DOHH2 (cell line): ENCODE measurements around the gene SLC38A4.

ENCODE experiments used
- H3F3A ChIP-seq: fragments of 200-600 bp; sonication (generic), shearing (Covaris generic); 2 replicates; pipeline ENCODE4 v1.6.0; 2016; ENCODE audit warnings: antibody characterized with exemption, mild to moderate bottlenecking; ENCODE audit not compliant: control insufficient read depth, insufficient read depth
- H3K27ac ChIP-seq: fragments of 200-600 bp; sonication (generic); 2 replicates; pipeline ENCODE4 v1.5.1; 2014; ENCODE audit warnings: low read depth, mild to moderate bottlenecking, low read length, moderate library complexity
- H3K27me3 ChIP-seq: fragments of 200-600 bp; sonication (generic); 2 replicates; pipeline ENCODE4 v1.6.1; 2014; ENCODE audit warnings: mild to moderate bottlenecking, low read length, mixed read lengths; ENCODE audit not compliant: control insufficient read depth
- H3K36me3 ChIP-seq: fragments of 200-600 bp; sonication (generic); 2 replicates; pipeline ENCODE4 v1.6.1; 2014; ENCODE audit warnings: mild to moderate bottlenecking, low read length, moderate library complexity, mixed read lengths; ENCODE audit not compliant: control insufficient read depth
- H3K4me1 ChIP-seq: fragments of 200-600 bp; sonication (generic); 2 replicates; pipeline ENCODE4 v1.6.1; 2014; ENCODE audit warnings: mild to moderate bottlenecking, low read length, mixed read lengths; ENCODE audit not compliant: control insufficient read depth
- H3K4me2 ChIP-seq: fragments of 200-600 bp; sonication (generic); 2 replicates; pipeline ENCODE4 v1.6.0; 2014; ENCODE audit warnings: mild to moderate bottlenecking, low read length, moderate library complexity
- H3K4me3 ChIP-seq: fragments of 200-600 bp; sonication (generic); 2 replicates; pipeline ENCODE4 v1.5.1; 2014; ENCODE audit warnings: mild to moderate bottlenecking, low read length, mixed read lengths
- H3K79me2 ChIP-seq: fragments of 200-600 bp; sonication (generic); 2 replicates; pipeline ENCODE4 v1.6.1; 2014; ENCODE audit warnings: mild to moderate bottlenecking, low read length, mixed read lengths; ENCODE audit not compliant: control insufficient read depth
- H3K9me2 ChIP-seq: fragments of 200-600 bp; sonication (generic); replicated peaks from 2 replicates; pipeline ENCODE4 v1.6.1; 2014; ENCODE audit warnings: mild to moderate bottlenecking, low read length, mixed read lengths; ENCODE audit not compliant: control insufficient read depth
- H3K9me3 ChIP-seq: fragments of 200-600 bp; sonication (generic); 2 replicates; pipeline ENCODE4 v1.6.1; 2014; ENCODE audit warnings: antibody characterized with exemption, low read length, mixed read lengths; ENCODE audit not compliant: control insufficient read depth, insufficient read depth
- H4K20me1 ChIP-seq: fragments of 200-600 bp; sonication (generic); 2 replicates; pipeline ENCODE4 v1.6.0; 2014; ENCODE audit warnings: low read depth, mild to moderate bottlenecking, antibody characterized with exemption, low read length, moderate library complexity; ENCODE audit not compliant: control insufficient read depth, insufficient read depth
- EZH2phosphoT487 ChIP-seq: fragments of 200-600 bp; sonication (generic); IDR thresholded peaks from 2 replicates; pipeline ENCODE4 v1.6.1; 2017; ENCODE audit warnings: borderline replicate concordance, mild to moderate bottlenecking, antibody characterized with exemption, low read length, moderate library complexity, mixed read lengths
- TF ChIP-seq, protein P1 (sequence below): fragments of 200-600 bp; sonication (generic); IDR thresholded peaks from one replicate; pipeline ENCODE4 v1.5.1; 2014; ENCODE audit warnings: antibody characterized with exemption, mild to moderate bottlenecking, low read depth, low read length; ENCODE audit not compliant: poor library complexity, severe bottlenecking

The SLC38A4 gene

GRCh38 chr12:46754550-46754949, 71.2 kb downstream of the SLC38A4 start:
- H3K27me3 ChIP-seq, result no peaks in the 10 kb centered on the region
- H3K9me3 ChIP-seq, result no peaks in the 10 kb centered on the region
- H4K20me1 ChIP-seq, result no peaks in the 10 kb centered on the region
- no peak for TF ChIP-seq EZH2phosphoT487
- TF ChIP-seq, protein P1, sequence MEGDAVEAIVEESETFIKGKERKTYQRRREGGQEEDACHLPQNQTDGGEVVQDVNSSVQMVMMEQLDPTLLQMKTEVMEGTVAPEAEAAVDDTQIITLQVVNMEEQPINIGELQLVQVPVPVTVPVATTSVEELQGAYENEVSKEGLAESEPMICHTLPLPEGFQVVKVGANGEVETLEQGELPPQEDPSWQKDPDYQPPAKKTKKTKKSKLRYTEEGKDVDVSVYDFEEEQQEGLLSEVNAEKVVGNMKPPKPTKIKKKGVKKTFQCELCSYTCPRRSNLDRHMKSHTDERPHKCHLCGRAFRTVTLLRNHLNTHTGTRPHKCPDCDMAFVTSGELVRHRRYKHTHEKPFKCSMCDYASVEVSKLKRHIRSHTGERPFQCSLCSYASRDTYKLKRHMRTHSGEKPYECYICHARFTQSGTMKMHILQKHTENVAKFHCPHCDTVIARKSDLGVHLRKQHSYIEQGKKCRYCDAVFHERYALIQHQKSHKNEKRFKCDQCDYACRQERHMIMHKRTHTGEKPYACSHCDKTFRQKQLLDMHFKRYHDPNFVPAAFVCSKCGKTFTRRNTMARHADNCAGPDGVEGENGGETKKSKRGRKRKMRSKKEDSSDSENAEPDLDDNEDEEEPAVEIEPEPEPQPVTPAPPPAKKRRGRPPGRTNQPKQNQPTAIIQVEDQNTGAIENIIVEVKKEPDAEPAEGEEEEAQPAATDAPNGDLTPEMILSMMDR, result no peak
- no peaks in the 10 kb centered on the region for H3K36me3 ChIP-seq
- no peak overlapping the region for H3K27ac ChIP-seq
- H3K79me2 ChIP-seq, result no peaks in the 10 kb centered on the region
- no peaks in the 10 kb centered on the region for H3F3A ChIP-seq
- H3K9me2 ChIP-seq, result no peaks in the 10 kb centered on the region
- no peaks in the 10 kb centered on the region for H3K4me1 ChIP-seq
- H3K4me2 ChIP-seq, result no peak overlapping the region
- no peak overlapping the region for H3K4me3 ChIP-seq

GRCh38 chr12:46752396-46752795, 73.4 kb downstream of the SLC38A4 start:
- Histone ChIP-seq H3K27me3 (no peaks in the 10 kb centered on the region), H3F3A (no peaks in the 10 kb centered on the region), H3K4me2 (no peak overlapping the region), H3K27ac (no peak overlapping the region), H3K9me2 (no peaks in the 10 kb centered on the region), H3K4me3 (no peak overlapping the region), H4K20me1 (no peaks in the 10 kb centered on the region), H3K9me3 (no peaks in the 10 kb centered on the region), H3K4me1 (no peaks in the 10 kb centered on the region), H3K36me3 (no peaks in the 10 kb centered on the region), H3K79me2 (no peaks in the 10 kb centered on the region)
- no peak for TF ChIP-seq EZH2phosphoT487
- TF ChIP-seq, protein P1, result no peak

DNA sequence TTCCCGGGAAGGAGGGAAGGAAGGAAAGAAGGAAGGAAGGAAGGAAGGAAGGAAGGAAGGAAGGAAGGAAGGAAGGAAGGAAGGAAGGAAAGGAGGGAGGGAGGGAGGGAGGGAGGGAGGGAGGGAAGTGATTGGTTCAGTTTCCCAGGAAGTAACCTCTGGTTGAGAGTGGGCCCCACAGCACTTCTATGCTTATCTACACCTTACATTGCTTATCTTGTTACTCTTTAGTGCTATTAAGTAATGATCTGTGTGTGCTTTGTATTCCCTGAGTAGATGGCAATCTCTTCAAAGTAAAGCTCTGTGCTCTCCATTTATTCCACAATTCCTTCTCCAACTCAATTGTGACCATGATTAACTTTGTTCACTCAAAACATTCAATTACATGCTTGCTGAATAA, 74.6 kb downstream of the SLC38A4 start:
- Histone ChIP-seq H3K4me3 (no peak overlapping the region), H3F3A (no peaks in the 10 kb centered on the region), H3K4me2 (no peak overlapping the region), H4K20me1 (no peaks in the 10 kb centered on the region), H3K9me3 (no peaks in the 10 kb centered on the region), H3K27me3 (no peaks in the 10 kb centered on the region), H3K36me3 (no peaks in the 10 kb centered on the region), H3K27ac (no peak overlapping the region), H3K9me2 (no peaks in the 10 kb centered on the region), H3K79me2 (no peaks in the 10 kb centered on the region), H3K4me1 (no peaks in the 10 kb centered on the region)
- TF ChIP-seq, protein P1, result no peak
- no peak for TF ChIP-seq EZH2phosphoT487

GRCh38 chr12:46749322-46749721, 76.5 kb downstream of the SLC38A4 start:
- no peaks in the 10 kb centered on the region for H4K20me1 ChIP-seq
- no peak overlapping the region for H3K4me2 ChIP-seq

More at GRCh38 chr12:46749322-46749721, 76.5 kb downstream of the SLC38A4 start:
- TF ChIP-seq, protein P1, result no peak
- no peak for TF ChIP-seq EZH2phosphoT487
- H3K27me3 ChIP-seq, result no peaks in the 10 kb centered on the region
- H3K4me1 ChIP-seq, result no peaks in the 10 kb centered on the region
- H3K36me3 ChIP-seq, result no peaks in the 10 kb centered on the region
- H3F3A ChIP-seq, result no peaks in the 10 kb centered on the region
- H3K27ac ChIP-seq, result no peak overlapping the region
- H3K79me2 ChIP-seq, result no peaks in the 10 kb centered on the region
- no peak overlapping the region for H3K4me3 ChIP-seq
- H3K9me3 ChIP-seq, result no peaks in the 10 kb centered on the region
- H3K9me2 ChIP-seq, result no peaks in the 10 kb centered on the region
